Measurements from ENCODE around the gene PPP1R14D. TPM values are rescaled to one million over a fixed set of nuclear protein-coding genes. Genes with fewer than 3 reads are reported as not detected.

The PPP1R14D gene
- total RNA-seq, 4 donors from 2014 or later, result not detected

GRCh38 chr15:40807028-40807887 lies 21.2 kb downstream of the PPP1R14D start, which contains the start of the genes DNAJC17 and ZFYVE19:
TSS of gene DNAJC17 (minus strand) at chr15:40807473. CDS start at chr15:40807446, 27 bp downstream.
TSS of gene ZFYVE19 (plus strand) at chr15:40807089. CDS start at chr15:40807590, 501 bp downstream.
- DNase-seq (ENCODE audit: low spot score) (peak; percentile 81), ATAC-seq (ENCODE audit: low FRiP score) (peak; percentile 100)

GRCh38 chr15:40806672-40807027 lies 21.9 kb downstream of the PPP1R14D start:
- no peak for TF ChIP-seq CTCF (IDR thresholded peaks at IDR 0.05)
- ATAC-seq (ENCODE audit: low FRiP score), result no peak
- no peak for DNase-seq (ENCODE audit: low spot score)

More at GRCh38 chr15:40807028-40807887, 21.2 kb downstream of the PPP1R14D start, which contains the start of the genes DNAJC17 and ZFYVE19:
- no peak for TF ChIP-seq CTCF (IDR thresholded peaks at IDR 0.05)

- DNase-seq (ENCODE audit: low spot score) (no peak), ATAC-seq (ENCODE audit: low FRiP score) (no peak)
- TF ChIP-seq CTCF (IDR thresholded peaks at IDR 0.05), result no peak
Measured at GRCh38 chr15:40803688-40804087, 24.8 kb downstream of the PPP1R14D start.

GRCh38 chr15:40803076-40803475 lies 25.4 kb downstream of the PPP1R14D start:
- ATAC-seq (ENCODE audit: low FRiP score) (no peak), DNase-seq (ENCODE audit: low spot score) (no peak)
- no peak for TF ChIP-seq CTCF (IDR thresholded peaks at IDR 0.05)

- no peak for ATAC-seq (ENCODE audit: low FRiP score)
- DNase-seq (ENCODE audit: low spot score), result no peak
- no peak for TF ChIP-seq CTCF (IDR thresholded peaks at IDR 0.05)
Measured at GRCh38 chr15:40799523-40799922, 29.0 kb downstream of the PPP1R14D start.

- TF ChIP-seq CTCF (IDR thresholded peaks at IDR 0.05), result no peak
- DNase-seq (ENCODE audit: low spot score) (no peak), ATAC-seq (ENCODE audit: low FRiP score) (no peak)
Measured at GRCh38 chr15:40796512-40796911, 32.0 kb downstream of the PPP1R14D start.

GRCh38 chr15:40796041-40796440 lies 32.5 kb downstream of the PPP1R14D start:
- no peak for DNase-seq (ENCODE audit: low spot score)
- no peak for TF ChIP-seq CTCF (IDR thresholded peaks at IDR 0.05)
- ATAC-seq (ENCODE audit: low FRiP score), result no peak

Data from omental fat pad (tissue), 4 donors.